ENCODE results near the gene PLCB2. TPM values are rescaled to one million over a fixed set of nuclear protein-coding genes. Genes with fewer than 3 reads are reported as not detected.

Gene PLCB2
- total and polyA plus RNA-seq, 2 donors (not counting 1 experiment from before 2014, with no cell fraction given): 166 to 312 TPM

DNA sequence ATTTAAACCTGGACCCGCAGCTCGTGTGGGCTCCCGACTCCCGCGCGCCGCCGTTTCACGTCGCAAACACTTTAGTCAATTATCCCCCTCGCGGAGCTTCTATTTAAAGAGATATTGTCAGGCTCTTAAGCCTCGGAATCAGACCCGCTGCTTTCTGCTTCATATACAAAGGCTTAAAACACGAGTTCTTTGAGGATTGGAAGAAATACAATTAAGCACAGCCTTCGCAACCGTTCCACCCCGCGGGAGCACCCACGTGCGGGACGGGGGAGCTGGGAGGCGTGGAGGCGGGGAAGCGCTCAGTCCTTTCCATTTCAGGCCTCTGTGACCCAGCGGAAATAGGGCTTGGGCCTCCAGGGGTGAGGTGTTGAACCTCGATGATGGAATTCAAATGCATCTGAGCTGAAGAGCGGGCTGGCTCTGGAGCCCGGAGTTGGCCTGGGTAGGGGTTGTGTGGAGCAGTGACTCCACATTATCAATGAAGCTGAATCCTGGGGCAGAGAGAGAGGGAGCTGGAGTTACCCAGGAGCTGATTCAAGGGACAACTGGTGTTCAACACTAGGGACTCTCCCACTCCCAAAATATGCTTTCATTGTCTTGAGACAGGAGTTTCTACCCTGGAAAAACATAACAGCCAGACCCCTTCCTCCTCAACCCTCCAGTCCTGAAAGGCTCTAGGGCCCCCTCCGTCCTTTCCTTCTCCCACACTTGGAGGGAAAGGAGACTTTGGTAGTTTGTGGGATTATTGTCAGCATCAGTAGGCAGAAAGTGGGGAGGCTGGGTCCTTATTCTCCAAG lies 27.3 kb downstream of the PLCB2 start:
- no peak for TF ChIP-seq EZH2 (IDR thresholded peaks at IDR 0.05; ENCODE audit: borderline replicate concordance, insufficient read depth, low read depth, low read length, poor library complexity, severe bottlenecking)
- TF ChIP-seq, protein P1, sequence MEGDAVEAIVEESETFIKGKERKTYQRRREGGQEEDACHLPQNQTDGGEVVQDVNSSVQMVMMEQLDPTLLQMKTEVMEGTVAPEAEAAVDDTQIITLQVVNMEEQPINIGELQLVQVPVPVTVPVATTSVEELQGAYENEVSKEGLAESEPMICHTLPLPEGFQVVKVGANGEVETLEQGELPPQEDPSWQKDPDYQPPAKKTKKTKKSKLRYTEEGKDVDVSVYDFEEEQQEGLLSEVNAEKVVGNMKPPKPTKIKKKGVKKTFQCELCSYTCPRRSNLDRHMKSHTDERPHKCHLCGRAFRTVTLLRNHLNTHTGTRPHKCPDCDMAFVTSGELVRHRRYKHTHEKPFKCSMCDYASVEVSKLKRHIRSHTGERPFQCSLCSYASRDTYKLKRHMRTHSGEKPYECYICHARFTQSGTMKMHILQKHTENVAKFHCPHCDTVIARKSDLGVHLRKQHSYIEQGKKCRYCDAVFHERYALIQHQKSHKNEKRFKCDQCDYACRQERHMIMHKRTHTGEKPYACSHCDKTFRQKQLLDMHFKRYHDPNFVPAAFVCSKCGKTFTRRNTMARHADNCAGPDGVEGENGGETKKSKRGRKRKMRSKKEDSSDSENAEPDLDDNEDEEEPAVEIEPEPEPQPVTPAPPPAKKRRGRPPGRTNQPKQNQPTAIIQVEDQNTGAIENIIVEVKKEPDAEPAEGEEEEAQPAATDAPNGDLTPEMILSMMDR (IDR thresholded peaks at IDR 0.05): no peak
- H3K9ac ChIP-seq (ENCODE audit: low read length): no peak overlapping the region
- Mint-ChIP-seq H3K4me1 (peaks cover 26% of the 10 kb centered on the region), H3K4me3 (peak overlapping the region; percentile 66), H3K9me3 (ENCODE audit: insufficient read depth) (no peaks in the 10 kb centered on the region), H3K27ac (no peak overlapping the region), H3K27me3 (peaks cover 21% of the 10 kb centered on the region)
- ChIA-PET POLR2A (interaction anchor here (0.9 to 1.3 kb wide), 3 partner anchors 30 to 54 kb away, joined by 3 to 4 read pairs (median 3); no protein-coding TSS in a partner anchor), CTCF (interaction anchor here (0.5 to 12.3 kb wide), 16 partner anchors 8 to 492 kb away, joined by 3 to 382 read pairs (median 20); partner anchors contain the start of genes CCDC9B, INAFM2, KNSTRN and PLCB2)
- no peaks in the 10 kb centered on the region for H3K36me3 ChIP-seq (replicated peaks in 1 of 2; ENCODE audit: control extremely low read depth in 1 of 2, control insufficient read depth in 1 of 2, extremely low read depth in 1 of 2, insufficient read depth in 2 of 2, low read length in 1 of 2)
- ATAC-seq (ENCODE audit: low read depth): no peak
- H3K9me3 ChIP-seq (ENCODE audit: control extremely low read depth in 1 of 3, control insufficient read depth in 2 of 3, insufficient read depth in 1 of 3, low read length in 2 of 3): peaks cover 0 to 11% (median 0%) of the 10 kb centered on the region in 3 donors
- H3K27me3 ChIP-seq (replicated peaks in 1 of 4; ENCODE audit: control extremely low read depth in 1 of 4, control insufficient read depth in 3 of 4, insufficient read depth in 4 of 4, low read length in 3 of 4): peaks cover 0 to 53% (median 23%) of the 10 kb centered on the region in 4 experiments
- H3K4me3 ChIP-seq (ENCODE audit: control extremely low read depth in 1 of 5, extremely low read depth in 1 of 5, insufficient read depth in 1 of 5, low read depth in 2 of 5, low read length in 4 of 5): no peak overlapping the region
- 95% methylated on average over 29 of the region's 30 CpGs for WGBS (ENCODE audit: insufficient coverage)
- DNase-seq: no peak
- no peaks in the 10 kb centered on the region for H4K20me1 ChIP-seq (ENCODE audit: control insufficient read depth, insufficient read depth, low read length, poor library complexity, severe bottlenecking)
- intact Hi-C loops (cut with micrococcal nuclease): loop anchor here (5.0 kb wide), 2 partner anchors 42 to 348 kb away; partner anchors contain the start of genes EIF2AK4 and INAFM2
- no peaks in the 10 kb centered on the region for H3K79me2 ChIP-seq (ENCODE audit: control insufficient read depth, insufficient read depth, low read length)
- no peak overlapping the region for H3K27ac ChIP-seq (ENCODE audit: low read length in 2 of 2)
- peaks cover 19 to 33% of the 10 kb centered on the region in 2 donors for H3K4me1 ChIP-seq (ENCODE audit: control insufficient read depth in 2 of 2, insufficient read depth in 2 of 2, low read length in 2 of 2)
- H2AFZ ChIP-seq (ENCODE audit: insufficient read depth, low read depth, low read length, poor library complexity, severe bottlenecking): no peak overlapping the region
- no peak overlapping the region for H3K4me2 ChIP-seq (replicated peaks; ENCODE audit: low read depth, low read length, poor library complexity, severe bottlenecking)
